Suprapubic skin (tissue), 3 donors: ENCODE data around the gene SSR3.

Experiments used
- CTCF ChIP-seq, 2 donors: fragments of 200-600 bp in 1 of 2; fragments of 450-650 bp in 1 of 2; sonication (generic) in 1 of 2; IDR thresholded peaks; one replicate each; pipeline ENCODE4 v1.5.1; 2016 to 2019; ENCODE audit warnings: antibody characterized with exemption in 2 of 2, mild to moderate bottlenecking in 1 of 2, moderate library complexity in 1 of 2
- POLR2AphosphoS5 ChIP-seq, 3 donors: sonication (generic); formaldehyde crosslinking; IDR thresholded peaks; one replicate each; pipeline ENCODE4 v1.6.1; 2017; ENCODE audit warnings: antibody characterized with exemption in 3 of 3

GRCh38 chr3:156491192-156491591 lies 63.7 kb downstream of the SSR3 start:
- TF ChIP-seq CTCF (IDR thresholded peaks at IDR 0.05) (no peak), POLR2AphosphoS5 (IDR thresholded peaks at IDR 0.05) (no peak)
